GM18502 (cell line): Measurements from ENCODE around the gene PXK.
"Not testable (repeated sequence)": the region's sequence is repeated elsewhere in the genome, so short reads cannot be mapped to it uniquely, and the experiment has no call there.

Source experiments
- ATAC-seq: cut with Tn5 transposase; IDR thresholded peaks from one replicate; pipeline ENCODE4 v1.9.1; 2021; ENCODE audit warnings: mild to moderate bottlenecking; ENCODE audit not compliant: unreplicated experiment, poor library complexity

Gene PXK

DNA sequence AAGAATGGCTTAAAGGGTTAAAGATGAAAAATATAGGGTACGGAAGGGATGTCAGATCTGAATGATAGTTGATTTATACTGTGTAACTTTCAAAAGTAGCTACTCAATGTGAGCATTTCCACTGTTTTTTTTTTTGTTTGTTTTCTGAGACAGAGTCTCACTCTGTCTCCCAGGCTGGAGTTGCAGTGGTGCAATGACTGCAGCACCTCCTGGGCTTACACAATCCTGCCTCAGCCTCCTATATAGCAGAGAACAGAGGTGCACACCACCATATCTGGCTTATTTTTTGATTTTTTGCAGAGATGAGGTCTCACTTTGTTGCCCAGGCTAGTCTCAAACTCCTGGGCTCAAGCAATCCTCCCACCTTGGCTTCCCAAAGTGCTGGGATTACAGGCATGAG, 9.9 kb upstream of the PXK start:
- ATAC-seq: no peak

DNA sequence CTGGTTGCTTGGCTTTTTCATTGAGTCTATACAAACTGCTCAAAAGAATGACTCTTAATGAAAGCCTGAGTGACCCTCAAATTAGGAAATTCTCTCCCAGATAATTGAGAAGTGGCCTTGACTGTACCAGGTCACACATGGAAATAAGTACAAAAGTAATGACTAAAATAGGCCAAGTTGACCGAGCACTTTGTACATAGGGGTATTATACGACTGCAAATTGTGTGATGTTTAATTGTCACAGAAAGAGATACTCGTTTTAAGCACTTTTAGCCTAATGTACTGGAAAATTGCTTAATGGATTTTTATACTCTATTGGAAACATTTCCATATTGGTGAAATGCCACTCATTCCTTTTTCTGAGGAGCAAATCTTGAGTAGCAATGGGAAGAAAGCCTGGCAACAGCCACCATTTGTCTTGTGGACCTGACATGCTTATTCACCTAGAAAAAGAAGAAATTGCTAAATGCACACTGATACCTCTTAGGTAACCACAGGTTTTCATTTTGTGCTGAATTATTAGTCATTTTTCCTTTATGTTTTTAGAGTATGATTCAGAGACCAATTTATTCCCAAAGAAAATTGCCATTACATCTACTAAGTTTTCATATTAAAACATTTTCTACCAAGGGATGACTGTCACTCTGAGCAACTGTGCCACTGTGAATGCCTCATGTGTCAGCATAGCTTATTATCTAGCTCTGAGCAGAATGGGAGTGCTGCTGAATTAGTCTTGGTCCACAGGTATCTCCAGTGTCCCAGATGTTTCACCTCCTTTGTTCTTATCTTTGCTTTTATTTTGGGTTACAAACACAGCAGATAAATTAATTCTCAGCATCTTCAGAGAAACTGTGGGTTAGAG, 8.9 kb upstream of the PXK start:
- no peak for ATAC-seq

DNA sequence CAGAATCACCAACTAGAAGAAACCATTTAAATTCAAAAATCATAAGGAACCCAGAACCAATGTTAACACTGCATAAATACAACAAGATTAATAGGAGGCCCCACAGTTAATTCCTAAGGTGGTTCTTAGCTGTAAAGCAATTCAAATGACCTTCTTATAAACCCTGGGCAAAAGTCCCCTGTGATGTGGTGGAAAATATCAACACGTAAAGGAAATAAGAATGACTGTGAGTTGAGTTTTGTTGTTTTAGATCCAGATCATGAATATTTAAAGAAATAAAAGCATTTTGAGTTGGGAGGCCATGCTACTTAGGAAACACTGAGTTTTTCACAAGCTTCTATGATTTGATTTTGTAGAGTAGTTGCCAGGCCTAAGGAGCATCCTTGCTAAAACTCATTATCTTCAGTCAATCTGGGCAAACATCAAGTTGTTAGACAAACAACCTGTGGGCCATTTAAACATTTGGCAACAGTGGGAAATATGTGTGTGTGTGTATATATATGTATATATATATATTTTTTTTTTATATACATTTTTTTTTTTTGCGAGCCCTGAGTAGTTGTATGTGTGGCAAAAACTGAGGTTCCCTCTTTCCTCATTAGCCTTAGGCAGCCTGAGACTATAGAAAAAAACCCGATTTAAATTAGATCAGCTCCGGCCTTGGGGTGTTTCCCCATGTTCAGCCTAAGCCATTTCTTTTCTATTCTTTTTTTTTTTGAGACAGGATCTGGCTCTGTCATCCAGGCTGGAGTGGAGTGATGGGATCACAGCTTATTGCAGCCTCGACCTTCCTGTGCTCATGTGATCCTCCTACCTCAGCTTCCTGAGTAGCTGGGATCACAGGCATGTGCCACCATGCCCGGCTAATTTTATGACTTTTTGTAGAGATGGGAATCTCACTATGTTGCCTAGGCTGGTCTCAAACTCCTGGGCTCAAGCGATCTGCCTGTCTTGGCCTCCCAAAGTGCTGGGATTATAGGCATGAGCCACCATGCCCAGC, 8.0 kb upstream of the PXK start:
- no peak for ATAC-seq

DNA sequence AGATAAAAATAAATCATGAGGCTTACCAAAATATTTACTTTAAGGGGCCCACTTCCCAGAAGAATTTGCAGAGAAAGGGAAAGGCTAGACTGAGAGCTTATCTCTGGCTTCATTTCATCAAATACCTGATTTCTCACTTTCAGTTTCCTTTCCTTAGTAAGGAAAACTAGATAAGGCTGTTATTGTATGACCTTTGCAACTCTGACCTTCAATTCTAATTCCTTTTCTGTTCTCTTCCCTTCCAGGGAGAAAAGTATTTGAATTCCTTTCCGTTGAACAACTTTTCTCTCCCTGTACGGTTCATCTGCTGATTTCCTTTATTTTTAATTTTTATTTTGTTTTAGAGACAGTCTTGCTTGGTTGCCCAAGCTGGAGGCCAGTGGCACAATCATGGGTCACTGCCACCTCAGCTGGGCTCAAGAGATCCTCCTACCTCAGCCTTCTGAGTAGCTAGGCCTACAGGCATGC, 7.1 kb upstream of the PXK start:
- ATAC-seq: no peak

DNA sequence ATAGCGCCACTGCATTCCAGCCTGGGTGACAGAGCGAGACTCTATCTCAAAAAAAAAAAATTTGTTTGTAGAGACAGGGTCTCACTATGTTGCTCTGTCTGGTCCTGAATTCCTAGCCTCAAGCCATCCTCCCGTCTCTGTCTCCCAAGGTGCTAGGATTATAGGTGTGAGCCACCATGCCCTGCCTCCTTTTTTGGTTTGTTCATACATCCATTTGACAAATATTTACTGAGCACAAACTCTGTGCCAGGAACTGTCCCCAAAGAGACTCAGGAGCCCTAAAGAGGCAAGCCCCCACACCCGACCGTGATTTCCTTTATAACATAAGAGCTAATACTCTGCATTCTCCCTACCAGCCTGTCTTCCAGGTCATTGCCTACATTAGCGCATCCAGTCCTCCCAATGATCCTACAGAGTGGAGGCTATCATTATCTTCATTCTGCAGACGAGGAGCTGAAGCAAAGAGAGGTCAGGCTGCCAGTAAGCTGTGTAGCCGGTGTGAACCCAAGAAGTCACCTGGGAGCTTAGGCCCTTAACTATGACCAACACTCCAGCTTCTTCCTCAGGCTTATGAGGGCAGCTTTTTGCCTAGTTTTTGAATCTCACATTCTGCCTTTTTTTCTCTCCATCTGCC, 6.3 kb upstream of the PXK start:
- ATAC-seq: no peak

DNA sequence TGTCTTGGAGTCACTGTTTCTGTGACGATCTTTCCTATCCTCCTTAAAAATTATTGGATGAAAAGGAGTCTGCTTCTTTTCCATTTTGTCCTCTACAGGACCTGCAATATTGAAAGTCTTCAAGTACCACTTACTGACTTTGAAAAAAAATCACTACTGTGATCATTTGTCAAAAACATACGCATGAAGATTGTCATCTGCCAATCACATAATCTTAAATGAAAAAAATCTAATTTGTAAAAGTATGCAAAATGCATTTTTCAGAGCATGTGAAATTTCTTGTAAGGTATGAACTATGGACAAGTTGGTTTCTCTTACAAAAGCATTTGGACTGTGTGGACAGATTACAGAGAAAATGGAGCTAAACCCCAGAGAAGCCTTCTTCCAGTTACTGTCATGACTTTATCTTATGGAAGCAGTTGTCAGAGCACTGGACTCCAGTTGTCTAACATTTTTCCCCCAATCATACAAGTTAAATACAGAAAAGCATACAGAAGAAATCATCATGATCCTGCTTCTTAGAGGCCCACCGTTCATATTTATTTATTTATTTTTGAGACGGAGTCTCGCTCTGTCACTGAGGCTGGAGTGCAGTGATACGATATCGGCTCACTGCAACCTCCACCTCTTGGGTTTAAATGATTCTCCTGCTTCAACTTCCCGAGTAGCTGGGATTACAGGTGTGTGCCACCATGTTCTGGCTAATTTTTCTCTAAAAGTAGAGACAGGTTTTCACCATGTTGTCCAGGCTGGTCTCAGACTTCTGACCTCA, 3.4 kb upstream of the PXK start:
- no peak for ATAC-seq

DNA sequence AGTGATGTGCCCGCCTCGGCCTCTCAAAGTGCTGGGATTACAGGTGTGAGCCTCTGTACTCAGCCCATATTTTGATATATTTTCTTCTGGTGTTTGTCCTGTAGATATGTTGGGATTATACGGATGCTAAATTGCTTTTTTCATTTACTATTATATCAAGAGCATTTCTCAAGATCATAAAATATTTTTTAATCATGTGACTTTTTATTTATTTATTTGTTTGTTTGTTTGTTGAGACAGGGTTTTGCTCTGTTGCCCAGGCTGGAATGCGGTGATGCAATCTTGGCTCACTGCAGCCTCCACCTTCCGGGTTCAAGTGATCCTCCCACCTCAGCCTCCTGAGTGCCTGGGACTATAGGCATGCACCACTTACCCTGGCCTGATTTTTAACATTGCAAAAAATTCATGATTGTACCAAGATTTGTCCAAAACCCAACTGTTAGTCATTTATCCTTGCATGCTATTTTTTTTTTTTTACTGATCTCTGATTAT, 2.7 kb upstream of the PXK start:
- no peak for ATAC-seq

DNA sequence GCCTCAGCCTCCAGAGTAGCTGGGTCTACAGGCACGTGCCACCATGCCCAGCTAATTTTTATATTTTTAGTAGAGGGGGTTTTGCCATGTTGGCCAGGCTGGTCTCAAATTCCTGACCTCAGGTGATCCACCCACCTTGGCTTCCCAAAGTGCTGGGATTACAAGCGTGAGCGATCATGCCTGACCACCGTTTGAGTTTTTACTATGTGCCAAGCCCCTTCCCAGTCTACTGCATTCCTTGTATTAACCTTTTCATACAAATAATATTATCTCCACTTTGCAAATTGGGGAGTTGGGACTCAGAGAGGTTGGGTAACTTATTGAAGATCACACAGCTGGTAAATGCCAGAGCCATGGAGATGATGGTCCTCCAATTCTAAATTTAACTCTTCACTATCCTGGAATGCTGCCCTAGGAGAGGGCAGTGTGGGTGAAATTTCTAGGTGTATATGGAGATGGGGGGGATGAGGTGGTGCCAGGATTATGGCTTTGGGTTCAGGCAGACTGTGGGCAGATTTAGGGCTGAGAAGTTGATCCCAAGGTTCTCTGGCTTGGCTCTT, 1.0 kb upstream of the PXK start:
- ATAC-seq: no peak

DNA sequence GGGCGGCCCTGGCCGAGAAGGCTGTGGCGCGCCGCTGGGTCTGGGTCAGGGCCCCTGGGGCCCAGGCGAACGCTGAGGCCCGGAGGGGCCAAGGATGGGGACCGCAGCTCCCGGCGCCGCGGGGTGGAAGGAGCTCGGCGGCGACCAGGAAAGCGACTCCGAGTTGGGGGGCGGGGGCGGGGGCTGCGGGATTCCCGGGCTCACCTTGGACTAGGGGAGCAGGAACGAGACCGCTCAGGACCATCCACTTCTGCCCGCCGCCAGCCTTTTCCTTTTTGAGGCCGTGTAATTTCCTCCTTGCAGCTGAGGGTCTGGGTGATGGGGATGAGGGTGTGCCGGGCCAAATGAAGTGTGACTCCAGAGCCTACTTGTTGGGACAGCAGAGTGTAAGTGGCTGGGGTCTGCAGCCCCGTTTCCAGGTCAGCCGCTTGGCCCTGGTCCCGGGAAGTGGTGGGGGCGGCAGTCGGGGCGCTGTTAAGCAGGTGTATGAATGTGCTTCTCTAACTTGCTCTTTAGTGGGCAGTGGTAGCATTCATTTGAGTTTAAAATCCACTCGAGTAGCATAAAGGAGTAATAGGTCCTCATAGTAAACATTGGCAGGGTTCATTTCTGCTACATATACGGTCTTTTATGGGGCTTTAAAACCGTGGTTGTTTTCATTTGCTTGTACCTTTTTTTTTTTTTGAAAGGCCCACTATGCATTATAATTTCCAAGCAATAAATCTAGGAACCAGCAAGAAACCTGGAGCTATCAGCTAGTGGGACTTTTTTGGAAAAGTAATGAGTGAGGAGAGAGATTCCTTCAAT, 717 bp downstream of the PXK start:
- peak; percentile 42 for ATAC-seq

DNA sequence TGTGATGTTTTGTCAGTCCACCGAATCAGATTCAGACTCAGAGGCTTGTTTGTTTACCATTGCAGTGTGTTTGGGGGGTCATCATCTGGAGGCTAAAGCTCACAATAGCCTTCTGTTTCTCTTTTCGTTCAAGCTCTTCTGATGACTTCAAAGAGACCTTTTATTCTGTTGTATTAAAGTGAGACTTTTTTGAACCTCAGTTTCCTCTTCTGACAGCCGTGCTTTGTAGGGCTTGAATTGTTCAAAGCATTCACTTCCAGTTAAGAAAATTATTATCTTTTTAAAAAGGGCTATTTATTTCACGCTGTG, 1.3 kb downstream of the PXK start:
- no peak for ATAC-seq

DNA sequence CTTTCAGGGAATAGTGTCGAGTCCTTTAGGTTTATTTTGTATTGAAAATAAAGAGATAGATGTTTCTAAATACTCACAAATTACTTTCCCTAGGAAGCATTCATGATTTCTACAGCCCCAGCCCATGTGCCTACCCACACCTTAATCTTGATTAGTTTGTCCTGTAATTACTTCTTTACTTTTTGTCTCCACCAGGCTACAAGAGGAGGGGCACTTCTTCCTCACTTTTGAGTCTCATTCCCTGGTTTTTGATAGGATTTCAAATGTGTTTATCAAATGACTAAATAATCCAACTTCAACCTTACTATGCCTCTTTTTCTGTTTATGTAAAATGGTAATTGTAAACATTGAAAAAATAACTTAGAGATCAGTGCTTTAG, 1.8 kb downstream of the PXK start:
- no peak for ATAC-seq

DNA sequence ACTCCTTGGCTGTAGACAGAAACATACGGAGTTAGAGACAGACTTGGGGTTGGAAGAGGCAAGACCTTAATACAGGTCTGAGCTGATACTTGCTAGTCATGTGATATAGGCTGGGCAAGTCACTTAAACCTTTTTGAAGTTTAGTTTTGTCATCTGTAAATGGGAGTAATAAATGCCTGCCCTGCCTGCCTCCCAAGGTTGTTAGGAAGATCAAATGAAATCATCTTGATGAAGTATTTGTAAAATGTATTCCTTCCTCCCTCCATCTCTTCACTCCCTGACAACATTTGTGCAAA, 2.9 kb downstream of the PXK start:
- no peak for ATAC-seq

DNA sequence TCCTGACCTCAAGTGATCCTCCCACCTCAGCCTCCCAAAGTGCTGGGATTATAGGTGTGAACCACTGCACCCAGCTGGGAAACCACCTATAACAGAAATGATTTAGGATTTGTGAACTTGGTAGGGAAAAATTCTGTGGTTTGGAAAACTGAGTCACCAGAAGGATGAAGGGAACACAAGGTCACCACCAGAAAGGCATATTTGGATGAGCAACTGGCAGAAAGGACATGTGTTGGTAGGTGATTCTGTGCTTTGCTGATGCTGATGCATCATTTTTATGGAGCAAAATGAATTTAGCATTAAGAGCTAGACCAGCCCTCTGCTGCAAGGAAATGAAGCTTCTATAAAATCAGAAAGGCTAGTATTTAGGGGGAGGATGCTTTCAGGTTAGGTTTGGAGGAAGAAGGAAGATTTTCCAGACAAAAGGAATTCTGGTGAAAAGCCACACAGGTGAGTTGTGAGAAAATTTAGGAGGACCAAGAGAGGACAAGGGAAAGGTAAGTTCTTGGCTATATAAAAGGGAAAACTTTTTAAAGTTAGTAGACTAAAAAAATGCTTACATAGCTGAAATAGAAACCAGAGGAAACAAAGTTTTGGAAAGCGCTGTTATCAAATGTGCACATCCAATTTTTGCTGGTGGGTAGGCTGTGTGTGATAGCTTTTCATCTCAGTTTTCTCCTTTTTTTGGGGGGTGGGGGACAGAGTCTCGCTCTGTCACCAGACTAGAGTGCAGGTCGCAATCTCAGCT, 3.6 kb downstream of the PXK start:
- ATAC-seq: no peak

DNA sequence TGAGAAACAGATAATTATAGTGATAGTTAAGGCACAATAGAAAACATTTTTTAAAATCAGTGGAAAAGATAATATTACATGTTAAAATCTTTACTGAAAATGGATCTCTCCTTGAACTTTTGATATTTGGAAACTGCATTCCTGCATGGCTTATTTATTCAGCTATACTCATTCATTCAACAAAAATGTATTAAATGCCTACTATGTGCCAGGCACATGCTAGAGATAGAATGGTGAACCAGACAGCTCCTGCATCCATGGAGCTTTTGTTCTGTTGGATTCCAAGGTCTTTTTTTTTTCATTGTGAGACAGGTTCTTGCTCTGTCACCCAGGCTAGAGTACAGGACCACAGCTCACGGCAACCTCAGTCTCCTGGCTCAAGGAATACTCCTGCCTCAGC, 4.5 kb downstream of the PXK start:
- no peak for ATAC-seq

DNA sequence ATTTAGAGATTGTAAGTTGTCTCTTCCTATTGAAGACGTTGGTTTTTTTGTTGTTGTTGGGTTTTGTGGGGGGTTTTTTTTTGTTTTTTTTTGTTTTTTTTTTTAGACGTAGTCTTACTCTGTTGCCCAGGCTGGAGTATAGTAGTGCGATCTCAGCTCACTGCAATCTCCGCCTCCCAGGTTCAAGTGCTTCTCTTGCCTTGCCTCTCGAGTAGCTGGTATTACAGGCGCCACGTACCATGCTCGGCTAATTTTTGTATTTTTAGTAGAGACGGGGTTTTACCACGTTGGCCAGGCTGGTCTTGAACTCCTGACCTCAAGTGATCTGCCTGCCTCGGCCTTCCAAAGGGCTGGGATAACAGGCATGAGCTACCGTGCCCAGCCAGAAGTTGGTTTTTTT, 6.5 kb downstream of the PXK start:
- ATAC-seq: not testable (repeated sequence)

DNA sequence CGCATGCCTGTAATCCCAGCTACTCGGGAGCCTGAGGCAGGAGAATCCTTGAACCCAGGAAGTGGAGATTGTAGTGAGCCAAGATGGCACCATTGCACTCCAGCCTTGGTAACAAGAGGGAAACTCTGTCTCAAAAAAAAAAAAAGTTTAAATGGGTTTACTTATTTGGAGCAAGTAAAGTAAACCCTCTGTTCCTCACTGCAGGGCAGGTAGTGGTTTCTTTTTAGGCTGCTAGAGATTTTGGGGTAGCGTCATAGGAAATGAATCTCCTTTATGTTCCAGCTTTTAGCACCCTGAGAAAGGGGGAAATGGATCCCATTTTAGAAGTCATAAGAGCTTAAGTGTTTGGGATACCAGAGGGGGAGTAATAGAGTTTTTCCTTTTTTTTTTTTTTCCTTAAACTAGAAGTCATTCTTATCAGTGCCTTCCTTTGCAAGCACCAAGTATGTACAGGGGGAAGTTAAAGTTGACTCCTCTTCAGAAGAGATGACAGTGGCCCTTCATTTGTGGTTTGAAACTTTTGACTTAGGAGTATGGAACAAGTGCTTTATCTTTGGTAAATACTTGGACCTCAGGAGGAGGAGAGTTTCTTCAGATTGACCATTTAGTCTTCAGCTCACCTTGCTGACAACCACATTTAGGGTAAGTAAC, 8.0 kb downstream of the PXK start:
- ATAC-seq: no peak

DNA sequence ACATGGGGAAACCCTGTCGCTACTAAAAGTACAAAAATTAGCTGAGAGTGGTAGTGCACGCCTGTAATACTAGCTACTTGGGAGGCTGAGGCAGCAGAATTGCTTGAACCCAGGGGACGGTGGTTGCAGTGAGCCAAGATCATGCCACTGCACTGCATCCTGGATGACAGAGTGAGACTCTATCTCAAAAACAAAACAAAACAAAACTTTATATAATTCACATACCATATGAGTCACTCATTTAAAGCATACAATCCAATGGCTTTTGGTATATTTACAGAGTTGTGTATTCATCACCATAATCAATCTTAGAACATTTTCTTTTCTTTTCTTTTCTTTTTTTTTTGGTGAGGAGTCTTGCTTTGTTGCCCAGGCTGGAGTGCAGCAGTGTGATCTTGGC, 8.7 kb downstream of the PXK start:
- ATAC-seq: no peak

DNA sequence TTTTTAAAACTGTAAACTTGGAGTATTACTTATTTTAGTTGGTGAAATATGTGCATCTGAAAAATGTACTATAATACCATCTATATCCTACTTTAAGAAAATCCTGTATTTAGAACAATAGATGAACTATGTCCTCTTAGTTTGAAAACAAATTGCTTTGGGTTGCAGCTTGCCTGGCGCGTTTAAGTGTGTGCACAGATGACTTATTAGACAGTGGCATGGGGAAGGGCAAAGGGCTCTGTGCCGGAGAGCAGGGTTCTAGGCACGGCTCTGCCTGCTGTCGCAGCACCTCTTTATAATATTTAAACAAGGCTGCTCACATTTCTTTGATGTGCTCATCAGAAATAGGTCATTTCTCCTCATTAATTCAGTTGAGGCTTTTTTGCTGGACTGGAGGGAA, 10.0 kb downstream of the PXK start:
- no peak for ATAC-seq
